Upper lobe of left lung (tissue), 6 donors: ENCODE data around the gene ABHD15. TPM values are rescaled to one million over a fixed set of nuclear protein-coding genes. Genes with fewer than 3 reads are reported as not detected.

ENCODE experiments used
- ATAC-seq, 2 donors: fragments of 200-7000 bp; cut with Tn5 transposase; one replicate each; pipeline ENCODE4 v1.9.1; 2022; ENCODE audit warnings: mild to moderate bottlenecking in 2 of 2, moderate library complexity in 2 of 2; ENCODE audit not compliant: low FRiP score in 2 of 2
- DNase-seq, 2 donors: peaks; one replicate each; pipeline ENCODE4 v3.0.0-alpha.2; 2019 to 2020
- H3K27ac ChIP-seq, 4 donors: fragments of 200-600 bp; sonication (generic); one replicate each; pipeline ENCODE4 v1.5.1; 2016 to 2019
- H3K27me3 ChIP-seq, 4 donors: fragments of 200-600 bp; sonication (generic); one replicate each; pipeline ENCODE4 v1.5.1; 2017 to 2019
- H3K36me3 ChIP-seq, 4 donors: fragments of 200-600 bp; sonication (generic); one replicate each; pipeline ENCODE4 v1.5.1; 2016 to 2019
- H3K4me1 ChIP-seq, 4 donors: fragments of 200-600 bp; sonication (generic); one replicate each; pipeline ENCODE4 v1.5.1; 2018 to 2019
- H3K4me3 ChIP-seq, 4 donors: fragments of 200-600 bp; sonication (generic); one replicate each; pipeline ENCODE4 v1.5.1; 2017 to 2019; ENCODE audit warnings: mild to moderate bottlenecking in 2 of 4, moderate library complexity in 1 of 4
- H3K9me3 ChIP-seq, 4 donors: fragments of 200-600 bp; sonication (generic); one replicate each; pipeline ENCODE4 v1.5.1; 2018 to 2019
- EP300 ChIP-seq, 4 donors: sonication (generic); formaldehyde crosslinking; IDR thresholded peaks; one replicate each; pipeline ENCODE4 v1.5.1; 2017; ENCODE audit warnings: antibody characterized with exemption in 4 of 4, control low read depth in 2 of 4
- POLR2A ChIP-seq, 4 donors: fragments of 450-650 bp; IDR thresholded peaks; one replicate each; pipeline ENCODE4 v1.5.1; 2016 to 2017; ENCODE audit warnings: antibody characterized with exemption in 4 of 4, mild to moderate bottlenecking in 2 of 4
- POLR2AphosphoS5 ChIP-seq, 2 donors: sonication (generic); formaldehyde crosslinking; IDR thresholded peaks; one replicate each; pipeline ENCODE4 v1.5.1; 2017; ENCODE audit warnings: antibody characterized with exemption in 2 of 2
- WGBS, 2 donors: methylation state at CpG; one replicate each; pipeline ENCODE4 v1.1.5; 2017 to 2018; 5-methylcytosine and 5-hydroxymethylcytosine counted together
- total RNA-seq, 6 donors: library from RNA; depleted of rRNA in 4 of 6; stranded (reverse); fragments of >200 nt in 4 of 6; gene quantifications; one replicate each; pipeline versions ENCODE4 v1.1.0 to v1.2.1, GENCODE V29; 2016 to 2021
- TF ChIP-seq, protein P1 (sequence below), 6 experiments: fragments of 450-650 bp in 4 of 6; fragments of 200-600 bp in 2 of 6; sonication (generic) in 2 of 6; IDR thresholded peaks; one replicate each; pipeline ENCODE4 v1.5.1; 2016 to 2019; ENCODE audit warnings: antibody characterized with exemption in 6 of 6
- donor health status: DM: no; HTN: no; CAD: no; lungs with moderate emphysema.
- donor health status: DM: no; HTN: yes; CAD: no; lungs with severe emphysema.

ABHD15 gene
- total RNA-seq, 6 donors from 2014 or later, result 12.8 to 17.8 (median 14.9) TPM

DNA sequence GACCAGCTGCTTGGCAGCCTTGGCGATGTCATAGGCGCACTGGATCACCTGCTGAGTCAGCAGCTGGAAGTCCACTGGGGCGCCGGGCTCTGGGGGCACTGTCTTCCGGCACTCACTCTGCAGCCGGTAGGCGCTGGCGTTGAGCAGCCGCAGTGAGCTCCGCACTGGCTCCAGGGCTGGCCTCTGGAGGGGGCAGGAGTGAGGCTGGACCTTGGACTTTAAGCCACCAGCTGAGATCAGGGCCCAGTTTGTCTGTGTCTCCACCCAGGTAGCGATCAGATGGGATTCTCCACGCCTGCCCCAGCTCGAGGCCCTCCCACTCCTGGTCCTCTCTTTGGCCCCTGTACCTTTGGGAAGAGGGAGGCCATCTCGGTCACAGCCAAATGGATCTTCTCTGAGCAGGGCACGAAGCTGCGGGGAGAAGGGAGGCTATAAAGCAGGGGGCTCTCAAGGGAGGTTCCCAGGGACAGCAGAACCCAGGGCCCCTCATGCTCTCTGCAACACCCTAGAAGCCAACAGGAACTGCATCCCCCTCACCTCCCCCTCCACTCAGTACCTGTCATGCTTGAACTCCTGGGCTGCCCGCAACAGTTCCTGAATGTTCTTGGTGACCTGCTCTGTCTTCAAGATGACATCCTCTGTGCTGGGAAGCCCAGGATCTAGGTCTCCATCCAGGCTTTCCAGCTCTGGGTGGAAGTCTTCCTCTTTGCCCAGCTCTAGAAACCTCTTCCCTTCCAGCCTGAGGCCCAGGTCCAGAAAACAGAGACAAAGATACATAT lies 8.1 kb upstream of the ABHD15 start:
- 88 to 92% methylated on average over 6 to 13 of the region's 17 CpGs for WGBS, 2 donors

DNA sequence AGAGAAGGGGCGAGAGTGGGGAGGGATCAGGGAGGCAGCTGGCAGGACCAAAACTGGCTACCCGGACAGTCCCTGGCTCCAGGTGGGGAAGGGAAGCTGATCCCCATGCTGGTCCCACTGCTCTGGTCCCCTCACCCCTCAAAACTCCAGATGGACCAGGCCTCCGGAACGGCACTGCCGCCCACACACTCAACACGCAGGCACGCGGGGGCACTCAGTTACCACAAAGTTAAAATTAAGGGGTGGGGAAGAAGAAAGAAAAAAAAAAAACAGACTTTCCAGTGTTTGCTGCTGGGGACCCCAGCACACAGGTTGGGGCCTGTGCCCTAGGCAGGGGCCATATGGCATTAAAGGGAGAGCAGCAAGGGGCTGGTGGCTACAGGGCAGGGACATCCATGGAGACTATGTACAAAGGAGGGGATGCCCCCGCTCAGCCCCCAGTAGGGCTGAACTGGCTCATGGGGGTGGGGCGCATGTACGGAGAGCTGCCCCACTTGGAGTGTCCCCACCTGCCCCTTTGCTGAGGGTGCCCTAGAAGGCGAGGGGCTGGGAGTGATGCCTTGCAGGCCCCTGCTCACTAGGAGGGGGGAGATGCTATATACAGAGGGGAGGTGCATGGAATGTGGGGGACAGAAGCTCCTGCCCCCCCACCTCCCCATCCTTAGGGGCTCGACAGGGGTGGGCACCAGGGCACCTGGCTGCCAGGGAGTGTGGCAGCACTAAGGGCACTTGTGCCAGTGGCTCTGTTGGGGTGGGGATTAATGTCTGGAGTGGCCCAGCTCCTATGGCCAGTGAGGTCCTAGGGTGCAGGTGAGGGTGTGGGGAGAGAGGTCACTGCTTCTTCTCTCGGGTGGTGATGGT lies 7.3 kb upstream of the ABHD15 start:
- ATAC-seq, result no peak
- no peaks in the 10 kb centered on the region for H3K27me3 ChIP-seq
- H3K36me3 ChIP-seq, result peaks cover 11 to 61% (median 47%) of the 10 kb centered on the region in 4 donors
- H3K4me1 ChIP-seq, result peaks cover 9 to 28% (median 18%) of the 10 kb centered on the region in 4 donors
- H3K4me3 ChIP-seq, result no peak overlapping the region
- no peak overlapping the region for H3K27ac ChIP-seq
- TF ChIP-seq POLR2A (IDR thresholded peaks at IDR 0.05) (no peak), EP300 (IDR thresholded peaks at IDR 0.05) (no peak), POLR2AphosphoS5 (IDR thresholded peaks at IDR 0.05) (no peak)
- TF ChIP-seq, protein P1, sequence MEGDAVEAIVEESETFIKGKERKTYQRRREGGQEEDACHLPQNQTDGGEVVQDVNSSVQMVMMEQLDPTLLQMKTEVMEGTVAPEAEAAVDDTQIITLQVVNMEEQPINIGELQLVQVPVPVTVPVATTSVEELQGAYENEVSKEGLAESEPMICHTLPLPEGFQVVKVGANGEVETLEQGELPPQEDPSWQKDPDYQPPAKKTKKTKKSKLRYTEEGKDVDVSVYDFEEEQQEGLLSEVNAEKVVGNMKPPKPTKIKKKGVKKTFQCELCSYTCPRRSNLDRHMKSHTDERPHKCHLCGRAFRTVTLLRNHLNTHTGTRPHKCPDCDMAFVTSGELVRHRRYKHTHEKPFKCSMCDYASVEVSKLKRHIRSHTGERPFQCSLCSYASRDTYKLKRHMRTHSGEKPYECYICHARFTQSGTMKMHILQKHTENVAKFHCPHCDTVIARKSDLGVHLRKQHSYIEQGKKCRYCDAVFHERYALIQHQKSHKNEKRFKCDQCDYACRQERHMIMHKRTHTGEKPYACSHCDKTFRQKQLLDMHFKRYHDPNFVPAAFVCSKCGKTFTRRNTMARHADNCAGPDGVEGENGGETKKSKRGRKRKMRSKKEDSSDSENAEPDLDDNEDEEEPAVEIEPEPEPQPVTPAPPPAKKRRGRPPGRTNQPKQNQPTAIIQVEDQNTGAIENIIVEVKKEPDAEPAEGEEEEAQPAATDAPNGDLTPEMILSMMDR (IDR thresholded peaks at IDR 0.05), result no peak
- H3K9me3 ChIP-seq, result no peaks in the 10 kb centered on the region
- DNase-seq, result no peak
- 92 to 95% methylated on average over 13 to 14 of the region's 14 CpGs for WGBS, 2 donors

More for the DNA sequence above, 8.1 kb upstream of the ABHD15 start:
- H3K9me3 ChIP-seq, result no peaks in the 10 kb centered on the region
- no peaks in the 10 kb centered on the region for H3K27me3 ChIP-seq
- no peak overlapping the region for H3K27ac ChIP-seq
- ATAC-seq, result no peak
- peaks cover 11 to 61% (median 53%) of the 10 kb centered on the region in 4 donors for H3K36me3 ChIP-seq
- H3K4me3 ChIP-seq, result no peak overlapping the region
- TF ChIP-seq, protein P1 (IDR thresholded peaks at IDR 0.05), result no peak
- TF ChIP-seq POLR2A (IDR thresholded peaks at IDR 0.05) (no peak), EP300 (IDR thresholded peaks at IDR 0.05) (no peak), POLR2AphosphoS5 (IDR thresholded peaks at IDR 0.05) (no peak)
- peaks cover 3 to 21% (median 14%) of the 10 kb centered on the region in 4 donors for H3K4me1 ChIP-seq
- DNase-seq, result no peak

DNA sequence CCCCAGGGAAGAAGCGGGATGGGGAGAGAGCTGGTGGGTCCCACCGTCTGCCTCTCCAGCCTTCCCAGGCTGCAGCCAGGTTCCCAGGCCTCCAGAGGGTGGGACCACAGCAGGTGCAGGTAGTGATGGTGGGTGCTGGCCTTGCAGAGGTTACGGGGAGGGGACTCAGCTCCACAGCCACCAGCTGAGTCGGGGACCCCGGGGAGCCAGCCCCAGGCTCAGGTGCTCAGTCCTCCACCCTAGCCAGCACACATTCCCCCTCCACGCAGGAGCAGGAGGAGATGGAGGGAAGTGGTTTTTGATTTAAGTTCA lies 6.7 kb upstream of the ABHD15 start:
- Histone ChIP-seq H3K36me3 (peaks cover 11 to 60% (median 44%) of the 10 kb centered on the region in 4 donors), H3K4me1 (peaks cover 12 to 33% (median 22%) of the 10 kb centered on the region in 4 donors), H3K27me3 (no peaks in the 10 kb centered on the region), H3K27ac (no peak overlapping the region), H3K9me3 (no peaks in the 10 kb centered on the region), H3K4me3 (no peak overlapping the region)
- no peak for ATAC-seq
- TF ChIP-seq POLR2A (IDR thresholded peaks at IDR 0.05) (no peak), EP300 (IDR thresholded peaks at IDR 0.05) (no peak), POLR2AphosphoS5 (IDR thresholded peaks at IDR 0.05) (no peak)
- TF ChIP-seq, protein P1 (IDR thresholded peaks at IDR 0.05), result no peak
- DNase-seq, result peak in 1 of 2 donors; percentile 7
- 88 to 92% methylated on average over 6 of the region's 6 CpGs for WGBS, 2 donors

DNA sequence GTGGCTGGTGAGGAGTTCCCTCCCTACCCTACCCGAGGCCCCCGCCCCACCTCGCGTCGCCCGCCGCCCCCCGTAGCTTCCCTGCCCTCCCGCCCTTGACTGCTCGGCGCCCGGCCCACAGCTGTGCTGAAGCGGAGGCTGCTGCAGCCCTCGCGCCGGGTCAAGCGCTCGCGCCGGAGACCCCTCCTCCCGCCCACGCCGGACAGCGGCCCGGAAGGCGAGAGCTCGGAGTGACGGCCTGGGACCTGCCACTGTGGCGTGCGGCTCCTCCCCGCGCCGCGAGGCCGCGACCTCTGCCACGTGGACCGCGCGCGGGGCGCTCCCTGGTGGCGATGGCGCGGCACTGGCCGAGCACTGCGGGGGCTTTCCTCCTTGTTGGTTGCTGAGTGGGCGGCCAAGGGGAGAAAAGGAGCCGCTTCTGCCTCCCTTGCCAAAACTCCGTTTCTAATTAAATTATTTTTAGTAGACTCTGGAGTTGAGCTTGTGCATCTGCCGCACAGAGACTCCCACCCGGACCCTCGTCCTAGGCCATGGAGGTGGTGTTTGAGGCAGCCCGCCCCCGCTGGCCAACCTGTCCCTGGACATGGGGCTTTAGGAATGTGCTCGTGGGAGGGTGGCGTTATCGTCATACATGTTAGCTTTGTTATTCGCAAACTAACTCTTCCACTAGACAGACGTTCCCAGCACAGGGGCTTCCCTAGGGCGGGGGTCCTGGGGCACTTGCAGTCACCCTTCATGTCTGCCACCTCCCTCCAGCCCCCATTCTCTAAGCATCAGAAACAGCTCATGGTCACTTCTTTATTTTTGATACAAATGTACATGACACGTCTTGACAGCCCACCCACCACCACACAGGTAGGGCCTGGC lies 6.1 kb upstream of the ABHD15 start:
- Histone ChIP-seq H3K9me3 (no peaks in the 10 kb centered on the region), H3K27me3 (no peaks in the 10 kb centered on the region), H3K27ac (peak overlapping the region in 1 of 4 donors; percentile 32), H3K36me3 (peaks cover 11 to 55% (median 40%) of the 10 kb centered on the region in 4 donors), H3K4me3 (peak overlapping the region in 3 of 4 donors; percentile 27 to 43 (median 37)), H3K4me1 (peaks cover 12 to 37% (median 22%) of the 10 kb centered on the region in 4 donors)
- ATAC-seq (peak in 1 of 2 donors; percentile 75), DNase-seq (peak; percentile 34 to 94)
- TF ChIP-seq, protein P1 (IDR thresholded peaks at IDR 0.05), result peak; percentile 63 to 85 (median 80)
- peak; percentile 48 to 56 for TF ChIP-seq POLR2AphosphoS5 (IDR thresholded peaks at IDR 0.05)
- TF ChIP-seq POLR2A (IDR thresholded peaks at IDR 0.05), result no peak
- TF ChIP-seq EP300 (IDR thresholded peaks at IDR 0.05), result no peak
- 57 to 58% methylated on average over 11 to 23 of the region's 62 CpGs for WGBS, 2 donors
